SK-N-SH (cell line): Measurements from ENCODE around the gene NRCAM.

Experiments
- CTCF ChIP-seq: fragments of 200-600 bp; sonication (generic); IDR thresholded peaks from 2 replicates; pipeline ENCODE4 v1.6.1; 2017; ENCODE audit warnings: antibody characterized with exemption, mild to moderate bottlenecking, moderate library complexity
- USF1 ChIP-seq: IDR thresholded peaks from 2 replicates; pipeline ENCODE4 v1.4.0; 2012; ENCODE audit warnings: low read depth, borderline replicate concordance
- YY1 ChIP-seq: IDR thresholded peaks from 2 replicates; pipeline ENCODE4 v1.4.0; 2012; ENCODE audit warnings: low read depth, mild to moderate bottlenecking

- no peak for TF ChIP-seq CTCF
- TF ChIP-seq USF1, result no peak
- no peak for TF ChIP-seq YY1
These were observed 286.0 kb downstream of the NRCAM start for GRCh38 chr7:108170251-108170650.
